H1 (cell line): ENCODE data around the gene ZNF214. TPM values are rescaled to one million over a fixed set of nuclear protein-coding genes. Genes with fewer than 3 reads are reported as not detected.
A peak's percentile ranks its signal among the peaks of the same experiment; 100 is the strongest.

Experiments
- CTCF ChIA-PET: fragments of 300-600 bp; sonication (Branson Sonifier 250); formaldehyde crosslinking; loops from one replicate; lab custom pipeline; 2021; ENCODE audit not compliant: partially characterized antibody; lab: Charles Lee
- POLR2A ChIA-PET: fragments of 300-600 bp; sonication (Branson Sonifier 250); formaldehyde crosslinking; loops from one replicate; lab custom pipeline; 2021; ENCODE audit warnings: inconsistent platforms; ENCODE audit not compliant: partially characterized antibody; lab: Charles Lee
- DNase-seq, 2 experiments: peaks; one replicate each; pipeline versions ENCODE4 v3.0.0 to v3.0.0-alpha.2; 2010 to 2022; ENCODE audit warnings: low spot score in 2 of 2, low read depth in 1 of 2, mixed read lengths in 1 of 2
- FAIRE-seq: peaks from 2 replicates; lab custom pipeline; 2011; peaks lifted over from hg19 to GRCh38; lab: Jason Lieb, UNC
- H2AFZ ChIP-seq: 2 replicates; pipeline ENCODE4 v1.8.1; 2012; ENCODE audit warnings: low read length, inconsistent platforms
- H2AK5ac ChIP-seq: 2 replicates; pipeline ENCODE4 v1.6.1; 2013; ENCODE audit warnings: low read depth, low read length
- H2BK120ac ChIP-seq: replicated peaks from 2 replicates; pipeline ENCODE3; 2013; ENCODE audit warnings: low read depth, low read length, inconsistent platforms
- H2BK12ac ChIP-seq: 2 replicates; pipeline ENCODE4 v1.6.1; 2013; ENCODE audit warnings: low read depth, low read length
- H2BK15ac ChIP-seq: 2 replicates; pipeline ENCODE4 v1.6.1; 2013; ENCODE audit warnings: low read length
- H2BK20ac ChIP-seq: 2 replicates; pipeline ENCODE4 v1.6.1; 2013; ENCODE audit warnings: low read length
- H2BK5ac ChIP-seq: 2 replicates; pipeline ENCODE4 v1.6.1; 2013; ENCODE audit warnings: low read depth, low read length
- H3K14ac ChIP-seq: 2 replicates; pipeline ENCODE4 v1.6.1; 2013; ENCODE audit warnings: inconsistent platforms; ENCODE audit not compliant: insufficient read length
- H3K18ac ChIP-seq: 2 replicates; pipeline ENCODE4 v1.6.1; 2013; ENCODE audit warnings: low read length; ENCODE audit errors: extremely low read depth
- H3K23ac ChIP-seq: 2 replicates; pipeline ENCODE4 v1.6.1; 2013; ENCODE audit warnings: inconsistent platforms; ENCODE audit not compliant: insufficient read length
- H3K23me2 ChIP-seq: 2 replicates; pipeline ENCODE4 v1.6.1; 2013; ENCODE audit warnings: low read depth, low read length
- H3K27ac ChIP-seq: 2 replicates; pipeline ENCODE4 v1.6.1; 2011; ENCODE audit warnings: low read depth, low read length, inconsistent platforms
- H3K27me3 ChIP-seq, 4 experiments: replicated peaks in 1 of 4; 1 replicate in 1 of 4; 2 replicates in 3 of 4; pipeline versions ENCODE4 v1.6.1 to v1.8.1; 2011 to 2013; ENCODE audit warnings: low read length in 3 of 4, mild to moderate bottlenecking in 3 of 4, inconsistent platforms in 2 of 4, mixed read lengths in 2 of 4, moderate library complexity in 1 of 4; ENCODE audit not compliant: control insufficient read depth in 3 of 4, insufficient read depth in 3 of 4; ENCODE audit errors: extremely low read depth in 1 of 4
- H3K36me3 ChIP-seq, 4 experiments: 2 replicates each; pipeline versions ENCODE4 v1.6.1 to v1.8.1; 2011 to 2013; ENCODE audit warnings: mild to moderate bottlenecking in 4 of 4, low read length in 3 of 4, moderate library complexity in 2 of 4, control low read depth in 1 of 4, inconsistent platforms in 1 of 4; ENCODE audit not compliant: insufficient read depth in 4 of 4, control insufficient read depth in 2 of 4
- H3K4ac ChIP-seq: replicated peaks from 2 replicates; pipeline ENCODE3; 2013; ENCODE audit warnings: low read length, low read depth, mixed read lengths, inconsistent platforms; ENCODE audit not compliant: insufficient read length
- H3K4me1 ChIP-seq, 4 experiments: replicated peaks in 1 of 4; 1 replicate in 1 of 4; 2 replicates in 3 of 4; pipeline versions ENCODE4 v1.6.1 to v1.8.1; 2011 to 2013; ENCODE audit warnings: low read length in 3 of 4, inconsistent platforms in 2 of 4, mixed read lengths in 1 of 4; ENCODE audit not compliant: insufficient read depth in 4 of 4, control insufficient read depth in 3 of 4
- H3K4me2 ChIP-seq, 2 experiments: 2 replicates each; pipeline versions ENCODE4 v1.6.1 to v1.8.1; 2011 to 2013; ENCODE audit warnings: low read depth in 2 of 2, low read length in 2 of 2, control low read depth in 1 of 2, inconsistent platforms in 1 of 2, mild to moderate bottlenecking in 1 of 2; ENCODE audit not compliant: insufficient read depth in 1 of 2
- H3K4me3 ChIP-seq, 4 experiments: fragments of 200-600, 300-600 bp in 1 of 4; sonication (generic), shearing (Covaris generic), sonication (Bioruptor Twin) in 1 of 4; 2 replicates each; pipeline versions ENCODE4 v1.5.1 to v1.8.1; 2011 to 2016; ENCODE audit warnings: low read length in 4 of 4, low read depth in 3 of 4, control low read depth in 2 of 4, inconsistent platforms in 2 of 4, mild to moderate bottlenecking in 2 of 4, mixed read lengths in 1 of 4, moderate library complexity in 1 of 4; ENCODE audit not compliant: insufficient read depth in 2 of 4; ENCODE audit errors: extremely low read depth in 1 of 4
- H3K56ac ChIP-seq: replicated peaks from 2 replicates; pipeline ENCODE3; 2013; ENCODE audit warnings: low read depth, mild to moderate bottlenecking, mixed read lengths, low read length, inconsistent platforms; ENCODE audit not compliant: insufficient read length
- H3K79me1 ChIP-seq: 2 replicates; pipeline ENCODE4 v1.6.1; 2013; ENCODE audit warnings: low read depth, low read length, control low read depth
- H3K79me2 ChIP-seq, 2 experiments: 2 replicates each; pipeline versions ENCODE4 v1.6.1 to v1.8.1; 2012 to 2013; ENCODE audit warnings: low read length in 2 of 2, mild to moderate bottlenecking in 2 of 2, inconsistent platforms in 1 of 2; ENCODE audit not compliant: insufficient read depth in 2 of 2, control insufficient read depth in 1 of 2
- H3K9ac ChIP-seq, 4 experiments: replicated peaks in 1 of 4; 1 replicate in 1 of 4; 2 replicates in 3 of 4; pipeline versions ENCODE4 v1.6.1 to v1.8.1; 2011 to 2013; ENCODE audit warnings: low read depth in 3 of 4, low read length in 3 of 4, control low read depth in 2 of 4, mild to moderate bottlenecking in 2 of 4, moderate library complexity in 2 of 4, inconsistent platforms in 1 of 4; ENCODE audit errors: extremely low read depth in 1 of 4
- H3K9me3 ChIP-seq, 2 experiments: 2 replicates each; pipeline versions ENCODE4 v1.6.1 to v1.8.1; 2012 to 2013; ENCODE audit warnings: mild to moderate bottlenecking in 2 of 2, moderate library complexity in 2 of 2, control low read depth in 1 of 2, inconsistent platforms in 1 of 2, low read depth in 1 of 2, low read length in 1 of 2, mixed read lengths in 1 of 2; ENCODE audit not compliant: insufficient read depth in 2 of 2
- H4K20me1 ChIP-seq, 2 experiments: replicated peaks in 1 of 2; 2 replicates each; pipeline versions ENCODE3 to v1.8.1; 2011 to 2013; ENCODE audit warnings: inconsistent platforms in 2 of 2, low read length in 2 of 2, mild to moderate bottlenecking in 1 of 2; ENCODE audit not compliant: insufficient read depth in 2 of 2, control insufficient read depth in 1 of 2
- H4K5ac ChIP-seq: 2 replicates; pipeline ENCODE4 v1.6.1; 2013; ENCODE audit warnings: low read length, low read depth, mixed read lengths, inconsistent platforms; ENCODE audit not compliant: insufficient read length
- H4K8ac ChIP-seq: 2 replicates; pipeline ENCODE4 v1.8.0; 2013; ENCODE audit warnings: mild to moderate bottlenecking, moderate library complexity, low read length, inconsistent platforms; ENCODE audit not compliant: insufficient read depth; ENCODE audit errors: extremely low read depth
- H4K91ac ChIP-seq: replicated peaks from 2 replicates; pipeline ENCODE3; 2013; ENCODE audit warnings: low read length, mixed read lengths, inconsistent platforms; ENCODE audit not compliant: insufficient read length
- ATF2 ChIP-seq: IDR thresholded peaks from 2 replicates; pipeline ENCODE4 v1.6.1; 2012; ENCODE audit warnings: low read length, inconsistent platforms
- CBX5 ChIP-seq: fragments of 300-800, 300-1000 bp; sonication (generic); IDR thresholded peaks from 2 replicates; pipeline ENCODE4 v1.7.1; 2016; ENCODE audit warnings: antibody characterized with exemption, low read length, low read depth
- GTF2F1 ChIP-seq: IDR thresholded peaks from 2 replicates; pipeline ENCODE4 v1.6.1; 2012; ENCODE audit warnings: low read depth, low read length, improper control_type of control experiment, borderline replicate concordance
- HDAC2 ChIP-seq, 2 experiments: fragments of 300-600 bp in 1 of 2; sonication (generic) in 1 of 2; IDR thresholded peaks; 2 replicates each; pipeline ENCODE4 v1.6.1; 2011 to 2012; ENCODE audit warnings: low read depth in 2 of 2, low read length in 2 of 2, mild to moderate bottlenecking in 2 of 2, moderate library complexity in 2 of 2, borderline replicate concordance in 1 of 2, inconsistent platforms in 1 of 2
- JUND ChIP-seq: IDR thresholded peaks from 2 replicates; pipeline ENCODE4 v1.6.1; 2011; ENCODE audit warnings: mild to moderate bottlenecking, improper control_type of control experiment, low read length
- MAX ChIP-seq: IDR thresholded peaks from 2 replicates; pipeline ENCODE4 v1.6.1; 2012; ENCODE audit warnings: inconsistent platforms
- WGBS, 2 experiments: shearing (Covaris generic) in 1 of 2; methylation state at CpG; one replicate each; pipeline versions ENCODE4 v1.1.6 to v1.1.7; 2013 to 2015; ENCODE audit warnings: low lambda C conversion rate in 2 of 2, mixed read lengths in 2 of 2, inconsistent platforms in 1 of 2, low coverage in 1 of 2, missing lambda C conversion rate in 1 of 2; ENCODE audit not compliant: insufficient replicate concordance in 2 of 2, insufficient coverage in 1 of 2, insufficient read length in 1 of 2; ENCODE audit errors: extremely low coverage in 1 of 2, missing lambda C conversion rate in 1 of 2; 5-methylcytosine and 5-hydroxymethylcytosine counted together
- long read RNA-seq, 2 experiments: library from RNA in 1 of 2; library from capped mRNA in 1 of 2; stranded (forward); transcript quantifications; one replicate each; pipeline ENCODE4 v2.0.0, GENCODE V29; 2021; ENCODE audit warnings: inconsistent platforms in 1 of 2
- polyA minus RNA-seq, 3 experiments: library from RNA; depleted of rRNA, polyadenylated mRNA; stranded (reverse); fragments of >200 nt; gene quantifications; 1 replicate in 2 of 3; 2 replicates in 1 of 3; pipeline ENCODE4 v1.2.3, GENCODE V29; 2011
- polyA plus RNA-seq, 7 experiments: library from polyadenylated mRNA; depleted of rRNA in 3 of 7; stranded (reverse) in 5 of 7; unstranded in 2 of 7; fragments of >200 nt in 5 of 7; fragments of 200-250 nt in 2 of 7; gene quantifications; 1 replicate in 5 of 7; 2 replicates in 1 of 7; 4 replicates in 1 of 7; pipeline versions ENCODE4 v1.2.1 to v1.2.3, GENCODE V29; 2011 to 2013; ENCODE audit warnings: missing spikeins in 2 of 7, mixed read lengths in 2 of 7
- total RNA-seq: library from RNA; stranded (reverse); fragmentation: NEBNext Ultra II Directional; extraction: Animal tissue kit (Norgen Biotek cat#: 25700); gene quantifications from 2 replicates; pipeline ENCODE4 v1.2.1, GENCODE V29; 2021

The ZNF214 gene
- total RNA-seq (3.2 and 5.0 TPM in 2 replicates), polyA plus RNA-seq (2011; rRNA removed) (0.71 and 0.80 TPM in 2 replicates), polyA minus RNA-seq (2011; rRNA and poly(A)+ RNA removed) (4.9 and 5.5 TPM in 2 replicates)
- 1.9 TPM for polyA plus RNA-seq (2011; cell fraction: cytosol; rRNA removed)
- 0.71 TPM for polyA plus RNA-seq (2011; cell fraction: nucleus; rRNA removed)
- 1.8 to 4.8 TPM (median 2.6 TPM) in 4 replicates for polyA plus RNA-seq (2012, experiment 1 of 2)
- 0.16 TPM for polyA plus RNA-seq (2012, experiment 2 of 2)
- 1.5 TPM for polyA plus RNA-seq (2013, experiment 1 of 2)
- 1.4 TPM for polyA plus RNA-seq (2013, experiment 2 of 2)
- 4.1 TPM for polyA minus RNA-seq (2011; cell fraction: cytosol; rRNA and poly(A)+ RNA removed)
- polyA minus RNA-seq (2011; cell fraction: nucleus; rRNA and poly(A)+ RNA removed), result 6.7 TPM
- long read RNA-seq, experiment 1, partial matches to known transcripts, result 0 of 4 reads
- long read RNA-seq, experiment 1, other reads (novel, unspliced or antisense), result 4 of 4 reads
- long read RNA-seq, experiment 2, result 0 reads

- H3K27ac ChIP-seq, result peak within 1 kb of the TSS; percentile 48
- no peak within 1 kb of the TSS for H2AK5ac ChIP-seq
- H3K18ac ChIP-seq, result peak within 1 kb of the TSS; percentile 80
- no peak within 1 kb of the TSS for H3K56ac ChIP-seq
- peak within 1 kb of the TSS; percentile 77 for H4K5ac ChIP-seq
- 3% methylated on average over 31 of the region's 47 CpGs; no CpG with 5 or more reads in 1 of the 2 experiments for WGBS, 2 experiments
- no peaks in the 10 kb centered on the region for H3K79me2 ChIP-seq
- CTCF ChIA-PET, result interaction anchor here (0.9 to 2.3 kb wide), 5 partner anchors 10 to 421 kb away, joined by 3 to 10 read pairs (median 3); no protein-coding TSS in a partner anchor
- H3K4me3 ChIP-seq, result peak within 1 kb of the TSS; percentile 82 to 99 (median 94)
- peak within 1 kb of the TSS; percentile 50 to 89 (median 71) for H3K9ac ChIP-seq
- peak within 1 kb of the TSS; percentile 94 for H2AFZ ChIP-seq
- no peaks in the 10 kb centered on the region for H3K9me3 ChIP-seq
- DNase-seq, result peak; percentile 80 to 89
- no peak within 1 kb of the TSS for H2BK20ac ChIP-seq
- H2BK120ac ChIP-seq, result peak within 1 kb of the TSS; percentile 61
- FAIRE-seq, result peak; percentile 55
- no peaks in the 10 kb centered on the region for H3K36me3 ChIP-seq
- no peaks in the 10 kb centered on the region; the same call in 1 of the 2 replicates for H3K79me1 ChIP-seq
- peak within 1 kb of the TSS; percentile 74 to 91 for H3K4me2 ChIP-seq
- H2BK12ac ChIP-seq, result 0 out of 2 replicates have a peak within 1 kb of the TSS, but pooled peaks have one; percentile 75
- no peaks in the 10 kb centered on the region for H4K20me1 ChIP-seq
- peaks cover 0 to 3% (median 0%) of the 10 kb centered on the region in 4 experiments; a peak in 1 of 7 replicates for H3K4me1 ChIP-seq
- H4K91ac ChIP-seq, result no peak within 1 kb of the TSS
- no peak within 1 kb of the TSS for H3K4ac ChIP-seq
- peaks cover 8% of the 10 kb centered on the region for H3K23me2 ChIP-seq
- no peak within 1 kb of the TSS for H2BK15ac ChIP-seq
- POLR2A ChIA-PET, result interaction anchor here (0.9 to 1.5 kb wide), 4 partner anchors 11 to 208 kb away, joined by 3 to 4 read pairs (median 4); partner anchors contain the start of gene ZNF215
- H2BK5ac ChIP-seq, result peak within 1 kb of the TSS; percentile 81
- H3K27me3 ChIP-seq, result no peaks in the 10 kb centered on the region; a peak in 1 of 7 replicates
- peak within 1 kb of the TSS; percentile 90; the same call in 1 of the 2 replicates for H4K8ac ChIP-seq
- H3K14ac ChIP-seq, result no peak within 1 kb of the TSS
- H3K23ac ChIP-seq, result no peak within 1 kb of the TSS
- TF ChIP-seq HDAC2 (IDR thresholded peaks at IDR 0.05; ENCODE audit: borderline replicate concordance in 1 of 2, low read depth in 2 of 2, low read length in 2 of 2), result 0 out of 4 replicates have a peak, but pooled peaks of 1 of the 2 experiments have one; percentile 21
- TF ChIP-seq ATF2, result no peak
- TF ChIP-seq JUND, result no peak; the same call in 1 of the 2 replicates
- no peak for TF ChIP-seq GTF2F1
- peak; percentile 90 for TF ChIP-seq MAX
- TF ChIP-seq CBX5, result no peak
Measured at GRCh38 chr11:7020183-7020917, at the start of gene ZNF214, which contains the start of gene NLRP14. Gene ZNF214 (minus strand): TSS chr11:7020346. CDS start chr11:7002835, 17,511 bp downstream. Gene NLRP14 (plus strand): TSS chr11:7020479. CDS start chr11:7038587, 18,108 bp downstream.
